Hepatocyte (in vitro differentiated cells): Measurements from ENCODE around the gene RBKS. TPM values are rescaled to one million over a fixed set of nuclear protein-coding genes. Genes with fewer than 3 reads are reported as not detected.

Experiments
- DNase-seq: peaks from one replicate; pipeline ENCODE4 v3.0.0-alpha.2; 2016; ENCODE audit warnings: low spot score
- H2AFZ ChIP-seq: fragments of 200-600 bp; sonication (generic); 2 replicates; pipeline ENCODE4 v1.6.0; 2016; ENCODE audit warnings: antibody characterized with exemption, mild to moderate bottlenecking
- H3K27ac ChIP-seq: fragments of 200-600 bp; sonication (generic); 2 replicates; pipeline ENCODE4 v1.5.1; 2016; ENCODE audit warnings: mild to moderate bottlenecking
- H3K27me3 ChIP-seq: fragments of 200-600 bp; sonication (generic); 2 replicates; pipeline ENCODE4 v1.6.1; 2016
- H3K36me3 ChIP-seq: fragments of 200-600 bp; sonication (generic); replicated peaks from 2 replicates; pipeline ENCODE4 v1.5.1; 2016; ENCODE audit warnings: low read depth; ENCODE audit not compliant: insufficient read depth
- H3K4me1 ChIP-seq: fragments of 200-600 bp; sonication (generic); 2 replicates; pipeline ENCODE4 v1.5.1; 2016; ENCODE audit warnings: mild to moderate bottlenecking, moderate library complexity; ENCODE audit not compliant: insufficient read depth
- H3K4me2 ChIP-seq: fragments of 200-600 bp; sonication (generic); 2 replicates; pipeline ENCODE4 v1.6.0; 2016
- H3K4me3 ChIP-seq: fragments of 200-600 bp; sonication (generic); 2 replicates; pipeline ENCODE4 v1.5.1; 2016; ENCODE audit warnings: mild to moderate bottlenecking
- H3K79me2 ChIP-seq: fragments of 200-600 bp; sonication (generic); 2 replicates; pipeline ENCODE4 v1.6.0; 2017; ENCODE audit warnings: mild to moderate bottlenecking
- H3K9me2 ChIP-seq: fragments of 200-600 bp; sonication (generic); replicated peaks from 2 replicates; pipeline ENCODE4 v1.6.0; 2017; ENCODE audit warnings: mild to moderate bottlenecking; ENCODE audit not compliant: insufficient read depth
- H3K9me3 ChIP-seq: fragments of 200-600 bp; sonication (generic); 2 replicates; pipeline ENCODE4 v1.5.1; 2016; ENCODE audit warnings: low read depth, mild to moderate bottlenecking
- H4K20me1 ChIP-seq: fragments of 200-600 bp; sonication (generic); 2 replicates; pipeline ENCODE4 v1.6.0; 2016; ENCODE audit warnings: mild to moderate bottlenecking; ENCODE audit not compliant: insufficient read depth, poor library complexity, severe bottlenecking
- EZH2 ChIP-seq: fragments of 200-600 bp; sonication (generic); IDR thresholded peaks from 2 replicates; pipeline ENCODE4 v1.6.1; 2016; ENCODE audit warnings: antibody characterized with exemption, mild to moderate bottlenecking, borderline replicate concordance
- EZH2phosphoT487 ChIP-seq: fragments of 200-600 bp; sonication (generic); IDR thresholded peaks from one replicate; pipeline ENCODE4 v1.6.1; 2018; ENCODE audit warnings: antibody characterized with exemption, mild to moderate bottlenecking, low read depth, moderate library complexity; ENCODE audit not compliant: unreplicated experiment, severe bottlenecking
- WGBS: methylation state at CpG from one replicate; pipeline ENCODE4 v1.1.6; 2016; ENCODE audit warnings: low lambda C conversion rate; ENCODE audit errors: missing lambda C conversion rate; 5-methylcytosine and 5-hydroxymethylcytosine counted together
- polyA plus RNA-seq: library from polyadenylated mRNA; unstranded; fragments of >200 nt; fragmentation: Nextera tagmentation; extraction: Ambion mirVana; gene quantifications from 2 replicates; pipeline ENCODE4 v1.2.1, GENCODE V29; 2016
- total RNA-seq: library from RNA; depleted of rRNA; stranded (reverse); fragments of >200 nt; gene quantifications from 2 replicates; pipeline ENCODE4 v1.2.3, GENCODE V29; 2014
- TF ChIP-seq, protein P1 (sequence below): fragments of 200-600 bp; sonication (generic); IDR thresholded peaks from 2 replicates; pipeline ENCODE4 v1.5.1; 2016; ENCODE audit warnings: antibody characterized with exemption, mild to moderate bottlenecking; ENCODE audit not compliant: poor library complexity

The RBKS gene
- total and polyA plus RNA-seq, 2 experiments from 2014 or later, result 5.5 to 7.2 TPM

DNA sequence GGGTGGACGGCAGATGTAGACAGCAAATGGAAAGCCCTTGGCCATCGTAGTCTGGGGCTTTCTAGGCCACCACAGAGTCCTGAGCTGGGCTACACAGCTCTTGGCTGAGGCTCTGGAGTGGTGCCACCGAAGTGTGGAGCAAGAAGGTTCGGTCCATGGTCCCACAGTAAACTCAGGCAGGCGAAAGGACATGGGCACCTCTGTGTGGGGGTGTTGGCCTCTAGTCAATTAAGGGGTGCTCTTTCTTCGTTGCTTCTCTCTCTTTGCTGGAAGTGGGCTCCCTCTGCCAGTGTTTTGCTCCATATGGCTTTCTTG, 153.3 kb downstream of the RBKS start:
- H3K4me3 ChIP-seq, result no peak overlapping the region
- no peak overlapping the region for H3K4me2 ChIP-seq
- H3K4me1 ChIP-seq, result peaks cover 16% of the 10 kb centered on the region
- H3K27ac ChIP-seq, result peak overlapping the region; percentile 94
- no peak for DNase-seq
- no peaks in the 10 kb centered on the region for H3K9me2 ChIP-seq
- TF ChIP-seq EZH2phosphoT487, result no peak
- TF ChIP-seq EZH2, result no peak
- TF ChIP-seq, protein P1, sequence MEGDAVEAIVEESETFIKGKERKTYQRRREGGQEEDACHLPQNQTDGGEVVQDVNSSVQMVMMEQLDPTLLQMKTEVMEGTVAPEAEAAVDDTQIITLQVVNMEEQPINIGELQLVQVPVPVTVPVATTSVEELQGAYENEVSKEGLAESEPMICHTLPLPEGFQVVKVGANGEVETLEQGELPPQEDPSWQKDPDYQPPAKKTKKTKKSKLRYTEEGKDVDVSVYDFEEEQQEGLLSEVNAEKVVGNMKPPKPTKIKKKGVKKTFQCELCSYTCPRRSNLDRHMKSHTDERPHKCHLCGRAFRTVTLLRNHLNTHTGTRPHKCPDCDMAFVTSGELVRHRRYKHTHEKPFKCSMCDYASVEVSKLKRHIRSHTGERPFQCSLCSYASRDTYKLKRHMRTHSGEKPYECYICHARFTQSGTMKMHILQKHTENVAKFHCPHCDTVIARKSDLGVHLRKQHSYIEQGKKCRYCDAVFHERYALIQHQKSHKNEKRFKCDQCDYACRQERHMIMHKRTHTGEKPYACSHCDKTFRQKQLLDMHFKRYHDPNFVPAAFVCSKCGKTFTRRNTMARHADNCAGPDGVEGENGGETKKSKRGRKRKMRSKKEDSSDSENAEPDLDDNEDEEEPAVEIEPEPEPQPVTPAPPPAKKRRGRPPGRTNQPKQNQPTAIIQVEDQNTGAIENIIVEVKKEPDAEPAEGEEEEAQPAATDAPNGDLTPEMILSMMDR, result no peak
- H3K79me2 ChIP-seq, result no peaks in the 10 kb centered on the region
- no peaks in the 10 kb centered on the region for H3K27me3 ChIP-seq
- WGBS, result 98% methylated on average over 6 of the region's 6 CpGs
- H4K20me1 ChIP-seq, result no peaks in the 10 kb centered on the region
- H3K9me3 ChIP-seq, result no peaks in the 10 kb centered on the region
- no peaks in the 10 kb centered on the region for H3K36me3 ChIP-seq
- H2AFZ ChIP-seq, result no peak overlapping the region

DNA sequence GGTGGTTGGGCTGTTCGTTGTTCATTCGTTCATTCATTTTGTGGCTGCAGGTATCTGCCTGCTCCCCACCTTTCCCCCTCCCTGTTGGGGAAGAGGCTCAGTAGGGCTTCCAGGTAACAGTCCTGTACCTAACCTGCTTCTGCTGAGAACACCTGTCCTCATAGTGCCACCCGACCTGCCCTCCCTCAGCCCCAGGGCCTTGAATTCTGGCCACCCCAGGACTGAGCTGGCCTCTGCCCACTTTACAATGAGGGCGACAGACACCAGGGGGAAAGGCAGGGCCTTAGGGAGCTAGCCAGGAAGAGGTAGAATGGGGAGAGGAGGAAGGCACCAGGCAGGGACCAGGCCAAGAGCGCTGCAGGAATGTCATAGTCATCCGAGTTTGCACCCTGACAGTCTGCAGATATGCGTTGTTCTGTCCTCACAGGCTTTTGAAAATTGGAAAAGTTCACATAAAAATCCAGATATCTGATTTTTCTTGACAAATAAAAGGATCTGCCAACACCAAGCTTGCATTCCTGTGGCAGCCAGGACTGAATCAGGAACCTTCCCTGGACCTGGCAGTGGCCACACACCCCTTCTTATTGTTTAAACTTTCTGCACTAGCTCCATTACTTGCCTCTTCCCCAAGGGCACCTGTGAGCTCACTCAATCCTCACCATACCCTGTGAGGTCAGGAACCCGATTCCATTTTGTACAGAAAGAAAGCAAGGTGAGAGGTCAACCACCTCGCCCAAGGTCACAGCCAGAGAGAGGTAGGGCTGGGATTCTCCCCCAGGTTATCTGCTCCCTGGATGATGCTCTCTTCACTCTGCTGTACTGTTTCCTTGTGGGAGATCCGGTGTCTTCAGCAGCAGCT, 153.9 kb downstream of the RBKS start:
- 91% methylated on average over 10 of the region's 10 CpGs for WGBS
- Histone ChIP-seq H3K4me1 (peaks cover 16% of the 10 kb centered on the region), H3K9me3 (no peaks in the 10 kb centered on the region), H3K27me3 (no peaks in the 10 kb centered on the region), H2AFZ (peak overlapping the region; percentile 95), H3K79me2 (no peaks in the 10 kb centered on the region), H3K9me2 (no peaks in the 10 kb centered on the region), H3K4me2 (peak overlapping the region; percentile 92), H3K36me3 (no peaks in the 10 kb centered on the region), H3K27ac (peak overlapping the region; percentile 94), H4K20me1 (no peaks in the 10 kb centered on the region), H3K4me3 (no peak overlapping the region)
- no peak for DNase-seq
- TF ChIP-seq, protein P1, result no peak
- TF ChIP-seq EZH2 (no peak), EZH2phosphoT487 (no peak)

DNA sequence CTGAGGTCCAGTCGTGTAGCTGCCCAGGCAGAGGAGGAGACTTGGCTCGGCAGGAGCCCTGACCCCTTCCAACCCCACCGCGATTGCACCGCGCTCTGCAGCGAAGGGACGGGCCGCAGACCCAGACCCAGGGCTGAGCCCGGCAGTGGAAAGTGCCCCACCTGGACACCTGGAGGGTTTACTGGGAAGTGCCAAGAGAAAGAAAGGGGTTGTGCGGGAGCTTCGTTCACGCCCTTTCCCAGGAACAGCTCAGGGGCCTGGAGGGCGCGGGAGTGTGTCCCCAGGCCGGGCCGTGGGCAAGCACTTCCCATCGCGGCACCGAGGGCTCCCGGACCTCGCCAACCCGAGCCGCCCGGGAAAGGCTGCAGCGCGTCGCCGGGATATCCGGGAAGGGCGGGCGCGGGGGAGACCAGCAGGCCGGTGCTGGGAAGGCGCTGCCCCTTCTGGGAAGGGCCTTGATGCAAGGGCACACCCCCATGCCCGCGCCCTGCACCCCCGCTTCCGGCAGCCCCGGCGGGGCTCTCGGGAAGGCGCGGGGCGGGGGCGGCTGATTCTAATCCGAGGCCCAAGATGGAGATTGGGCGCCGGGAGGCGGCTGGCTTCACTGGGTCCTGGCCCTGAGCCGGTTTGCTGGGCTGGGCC, 154.8 kb downstream of the RBKS start:
- H3K9me2 ChIP-seq, result no peaks in the 10 kb centered on the region
- peak overlapping the region; percentile 26 for H3K4me3 ChIP-seq
- H3K79me2 ChIP-seq, result no peaks in the 10 kb centered on the region
- no peaks in the 10 kb centered on the region for H3K27me3 ChIP-seq
- H3K4me1 ChIP-seq, result peaks cover 16% of the 10 kb centered on the region
- no peaks in the 10 kb centered on the region for H4K20me1 ChIP-seq
- H3K9me3 ChIP-seq, result no peaks in the 10 kb centered on the region
- peak overlapping the region; percentile 72 for H3K27ac ChIP-seq
- H3K4me2 ChIP-seq, result peak overlapping the region; percentile 92
- no peaks in the 10 kb centered on the region for H3K36me3 ChIP-seq
- H2AFZ ChIP-seq, result peak overlapping the region; percentile 95
- TF ChIP-seq, protein P1, result no peak
- TF ChIP-seq EZH2phosphoT487, result no peak
- no peak for TF ChIP-seq EZH2
- DNase-seq, result peak; percentile 87
- 9% methylated on average over 26 of the region's 51 CpGs for WGBS
